ENCODE data around the gene PLA2R1.
A peak's percentile ranks its signal among the peaks of the same experiment; 100 is the strongest.

The PLA2R1 gene

DNA sequence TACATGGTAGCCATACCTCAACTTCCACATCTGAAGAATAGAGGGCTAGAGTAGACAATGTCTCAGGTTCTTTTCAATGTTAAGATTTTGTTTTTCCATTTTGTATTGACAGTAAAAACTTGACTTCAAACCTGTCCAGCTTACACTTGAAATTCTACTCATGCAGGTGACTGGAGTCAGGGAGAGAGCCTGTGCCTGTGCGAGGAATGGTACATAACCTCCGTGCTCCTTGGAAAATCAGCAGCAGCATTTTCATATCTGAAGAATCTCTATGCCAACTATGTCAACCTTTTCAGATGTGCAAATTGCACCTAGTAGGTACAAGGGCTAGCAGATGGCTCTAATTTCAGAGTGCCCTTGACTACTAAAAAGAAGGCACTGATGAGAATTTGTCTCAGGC lies 2.1 kb downstream of the PLA2R1 start:
- H3K79me2 ChIP-seq (ENCODE audit: control insufficient read depth, insufficient read depth, low read length, poor library complexity), result no peaks in the 10 kb centered on the region
- H3K4me3 ChIP-seq (ENCODE audit: low read depth, low read length), result no peak overlapping the region
- H2BK120ac ChIP-seq (ENCODE audit: insufficient read depth, low read length, poor library complexity), result no peak overlapping the region
- H3K27me3 ChIP-seq (ENCODE audit: insufficient read depth, low read length), result peaks cover 8% of the 10 kb centered on the region
- no peak overlapping the region for H2BK12ac ChIP-seq (ENCODE audit: low read length)
- H3K4me1 ChIP-seq (ENCODE audit: control insufficient read depth in 1 of 2, insufficient read depth in 2 of 2, low read length in 2 of 2), result peaks cover 8 to 11% of the 10 kb centered on the region in 2 experiments
- no peak overlapping the region for H3K4ac ChIP-seq (ENCODE audit: low read depth, low read length)
- no peak overlapping the region for H3K9ac ChIP-seq (ENCODE audit: low read length)
- DNase-seq, result peak in 1 of 2 donors; percentile 32
- H3K27ac ChIP-seq (ENCODE audit: low read depth, low read length), result no peak overlapping the region
- no peak overlapping the region for H3K14ac ChIP-seq (ENCODE audit: low read length)
- H3K79me1 ChIP-seq (ENCODE audit: low read length), result peaks cover 3% of the 10 kb centered on the region
- H3K36me3 ChIP-seq (ENCODE audit: control insufficient read depth in 1 of 2, insufficient read depth in 2 of 2, low read length in 2 of 2), result no peaks in the 10 kb centered on the region
- no peak overlapping the region for H4K91ac ChIP-seq (ENCODE audit: low read depth, low read length)
- no peak overlapping the region for H3K18ac ChIP-seq (ENCODE audit: low read length)
- no peak overlapping the region for H2BK5ac ChIP-seq (ENCODE audit: low read depth, low read length, poor library complexity)
- no CpG with 5 or more reads among the region's 2 CpGs for WGBS (ENCODE audit: extremely low coverage, insufficient coverage, insufficient read length)
- H4K12ac ChIP-seq (ENCODE audit: low read depth, low read length), result no peak overlapping the region
- H3K9me3 ChIP-seq (ENCODE audit: insufficient read depth, low read depth, low read length), result no peaks in the 10 kb centered on the region
- no peak overlapping the region for H3K4me2 ChIP-seq (ENCODE audit: low read length)
- H2AFZ ChIP-seq (ENCODE audit: insufficient read depth, low read length, poor library complexity), result no peak overlapping the region
- H3K23ac ChIP-seq (ENCODE audit: low read length), result no peak overlapping the region
- no peak overlapping the region for H4K8ac ChIP-seq (ENCODE audit: low read depth, low read length)
- no peak overlapping the region for H2AK5ac ChIP-seq (ENCODE audit: low read length)

DNA sequence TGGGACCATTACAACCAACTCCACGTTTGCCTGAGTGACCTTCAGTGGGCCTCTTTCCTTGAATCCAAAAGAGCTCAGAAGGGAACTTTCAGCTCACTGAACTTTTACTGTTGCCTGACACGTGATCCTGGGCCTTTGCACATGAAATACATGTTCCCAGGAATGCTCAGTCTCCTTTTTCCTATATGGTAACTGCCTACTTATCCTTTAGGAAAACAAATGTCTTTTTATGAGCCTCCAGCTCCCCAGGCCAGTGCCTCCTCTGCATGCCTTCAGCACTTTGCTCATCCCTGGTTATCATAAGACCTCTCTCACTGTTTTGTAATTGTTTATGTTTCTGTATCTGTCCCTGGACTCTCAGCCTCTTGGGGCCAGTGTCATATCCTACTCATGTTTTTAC lies 5.1 kb downstream of the PLA2R1 start:
- peaks cover 3% of the 10 kb centered on the region for H3K79me1 ChIP-seq (ENCODE audit: low read length)
- no peak overlapping the region for H3K14ac ChIP-seq (ENCODE audit: low read length)
- H2BK5ac ChIP-seq (ENCODE audit: low read depth, low read length, poor library complexity), result no peak overlapping the region
- H3K4ac ChIP-seq (ENCODE audit: low read depth, low read length), result no peak overlapping the region
- no peak overlapping the region for H4K91ac ChIP-seq (ENCODE audit: low read depth, low read length)
- DNase-seq, result no peak
- peaks cover 0 to 3% of the 10 kb centered on the region in 2 experiments for H3K4me1 ChIP-seq (ENCODE audit: control insufficient read depth in 1 of 2, insufficient read depth in 2 of 2, low read length in 2 of 2)
- H3K27ac ChIP-seq (ENCODE audit: low read depth, low read length), result no peak overlapping the region
- no peak overlapping the region for H2AK5ac ChIP-seq (ENCODE audit: low read length)
- peaks cover 8% of the 10 kb centered on the region for H3K27me3 ChIP-seq (ENCODE audit: insufficient read depth, low read length)
- H3K23ac ChIP-seq (ENCODE audit: low read length), result no peak overlapping the region
- H3K9me3 ChIP-seq (ENCODE audit: insufficient read depth, low read depth, low read length), result no peaks in the 10 kb centered on the region
- no CpG with 5 or more reads among the region's 2 CpGs for WGBS (ENCODE audit: extremely low coverage, insufficient coverage, insufficient read length)
- no peak overlapping the region for H2BK12ac ChIP-seq (ENCODE audit: low read length)
- no peak overlapping the region for H3K4me3 ChIP-seq (ENCODE audit: low read depth, low read length)
- H3K18ac ChIP-seq (ENCODE audit: low read length), result no peak overlapping the region
- no peak overlapping the region for H3K9ac ChIP-seq (ENCODE audit: low read length)
- no peaks in the 10 kb centered on the region for H3K79me2 ChIP-seq (ENCODE audit: control insufficient read depth, insufficient read depth, low read length, poor library complexity)
- H3K4me2 ChIP-seq (ENCODE audit: low read length), result no peak overlapping the region
- H3K36me3 ChIP-seq (ENCODE audit: control insufficient read depth in 1 of 2, insufficient read depth in 2 of 2, low read length in 2 of 2), result no peaks in the 10 kb centered on the region
- no peak overlapping the region for H4K8ac ChIP-seq (ENCODE audit: low read depth, low read length)
- no peak overlapping the region for H2BK120ac ChIP-seq (ENCODE audit: insufficient read depth, low read length, poor library complexity)
- no peak overlapping the region for H4K12ac ChIP-seq (ENCODE audit: low read depth, low read length)
- no peak overlapping the region for H2AFZ ChIP-seq (ENCODE audit: insufficient read depth, low read length, poor library complexity)

DNA sequence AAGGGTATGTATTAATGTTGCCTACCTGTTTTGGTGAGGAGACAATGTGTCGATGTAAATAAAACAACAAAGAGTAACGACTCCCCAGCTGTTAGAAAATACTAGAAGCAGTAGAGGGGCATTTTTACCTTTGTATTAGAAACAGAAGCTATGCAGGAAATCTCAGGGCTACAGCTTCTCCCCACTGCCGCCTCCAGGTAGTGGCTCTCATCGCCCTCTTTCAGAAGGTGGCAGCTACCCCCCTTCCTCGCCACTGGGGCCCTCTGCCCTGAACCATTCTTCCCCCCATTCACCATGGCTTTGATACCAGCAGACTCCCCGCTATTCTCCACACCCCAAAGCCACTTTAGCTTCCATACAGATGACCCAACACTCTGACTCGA lies 6.7 kb downstream of the PLA2R1 start:
- Histone ChIP-seq H2BK12ac (ENCODE audit: low read length) (no peak overlapping the region), H2AK5ac (ENCODE audit: low read length) (no peak overlapping the region), H4K91ac (ENCODE audit: low read depth, low read length) (no peak overlapping the region), H3K14ac (ENCODE audit: low read length) (no peak overlapping the region), H2BK5ac (ENCODE audit: low read depth, low read length, poor library complexity) (no peak overlapping the region), H3K18ac (ENCODE audit: low read length) (no peak overlapping the region), H3K79me1 (ENCODE audit: low read length) (no peaks in the 10 kb centered on the region), H3K27me3 (ENCODE audit: insufficient read depth, low read length) (no peaks in the 10 kb centered on the region), H3K4ac (ENCODE audit: low read depth, low read length) (no peak overlapping the region), H3K4me3 (ENCODE audit: low read depth, low read length) (no peak overlapping the region), H3K4me1 (ENCODE audit: control insufficient read depth in 1 of 2, insufficient read depth in 2 of 2, low read length in 2 of 2) (no peaks in the 10 kb centered on the region), H4K12ac (ENCODE audit: low read depth, low read length) (no peak overlapping the region), H3K79me2 (ENCODE audit: control insufficient read depth, insufficient read depth, low read length, poor library complexity) (no peaks in the 10 kb centered on the region), H3K9me3 (ENCODE audit: insufficient read depth, low read depth, low read length) (no peaks in the 10 kb centered on the region), H3K36me3 (ENCODE audit: control insufficient read depth in 1 of 2, insufficient read depth in 2 of 2, low read length in 2 of 2) (no peaks in the 10 kb centered on the region), H2AFZ (ENCODE audit: insufficient read depth, low read length, poor library complexity) (no peak overlapping the region), H3K27ac (ENCODE audit: low read depth, low read length) (no peak overlapping the region), H3K23ac (ENCODE audit: low read length) (no peak overlapping the region), H2BK120ac (ENCODE audit: insufficient read depth, low read length, poor library complexity) (no peak overlapping the region), H3K9ac (ENCODE audit: low read length) (no peak overlapping the region), H3K4me2 (ENCODE audit: low read length) (no peak overlapping the region), H4K8ac (ENCODE audit: low read depth, low read length) (no peak overlapping the region)
- no CpG with 5 or more reads among the region's 7 CpGs for WGBS (ENCODE audit: extremely low coverage, insufficient coverage, insufficient read length)
- DNase-seq, result no peak

- no peak for DNase-seq
- Histone ChIP-seq H3K23ac (ENCODE audit: low read length) (no peak overlapping the region), H3K27ac (ENCODE audit: low read depth, low read length) (no peak overlapping the region), H3K14ac (ENCODE audit: low read length) (no peak overlapping the region), H3K79me1 (ENCODE audit: low read length) (no peaks in the 10 kb centered on the region), H4K91ac (ENCODE audit: low read depth, low read length) (no peak overlapping the region), H2BK120ac (ENCODE audit: insufficient read depth, low read length, poor library complexity) (no peak overlapping the region), H3K4me2 (ENCODE audit: low read length) (no peak overlapping the region), H2BK12ac (ENCODE audit: low read length) (no peak overlapping the region), H2BK5ac (ENCODE audit: low read depth, low read length, poor library complexity) (no peak overlapping the region), H3K27me3 (ENCODE audit: insufficient read depth, low read length) (no peaks in the 10 kb centered on the region), H3K9me3 (ENCODE audit: insufficient read depth, low read depth, low read length) (no peaks in the 10 kb centered on the region), H3K4me1 (ENCODE audit: control insufficient read depth in 1 of 2, insufficient read depth in 2 of 2, low read length in 2 of 2) (no peaks in the 10 kb centered on the region), H3K9ac (ENCODE audit: low read length) (no peak overlapping the region), H4K12ac (ENCODE audit: low read depth, low read length) (no peak overlapping the region), H4K8ac (ENCODE audit: low read depth, low read length) (no peak overlapping the region), H2AK5ac (ENCODE audit: low read length) (no peak overlapping the region), H3K79me2 (ENCODE audit: control insufficient read depth, insufficient read depth, low read length, poor library complexity) (no peaks in the 10 kb centered on the region), H3K4ac (ENCODE audit: low read depth, low read length) (no peak overlapping the region), H3K18ac (ENCODE audit: low read length) (no peak overlapping the region), H3K4me3 (ENCODE audit: low read depth, low read length) (no peak overlapping the region), H3K36me3 (ENCODE audit: control insufficient read depth in 1 of 2, insufficient read depth in 2 of 2, low read length in 2 of 2) (no peaks in the 10 kb centered on the region), H2AFZ (ENCODE audit: insufficient read depth, low read length, poor library complexity) (no peak overlapping the region)
- no CpG with 5 or more reads among the region's 7 CpGs for WGBS (ENCODE audit: extremely low coverage, insufficient coverage, insufficient read length)
These were observed 7.3 kb downstream of the PLA2R1 start for GRCh38 chr2:160054984-160055725.
